Activated naive CD8-positive, alpha-beta T cell (primary cell): ENCODE data around the gene DLD.
"Not testable (repeated sequence)": the region's sequence is repeated elsewhere in the genome, so short reads cannot be mapped to it uniquely, and the experiment has no call there.

Experiments used
- H3K27ac Mint-ChIP-seq: one replicate; pipeline ENCODE4 v1.8.0; 2021; ENCODE audit warnings: mixed read lengths
- H3K27me3 Mint-ChIP-seq: one replicate; pipeline ENCODE4 v1.8.0; 2021; ENCODE audit warnings: mixed read lengths
- H3K36me3 Mint-ChIP-seq: one replicate; pipeline ENCODE4 v1.8.0; 2021; ENCODE audit warnings: mixed read lengths
- H3K4me1 Mint-ChIP-seq: one replicate; pipeline ENCODE4 v1.8.0; 2021; ENCODE audit warnings: low read depth, mixed read lengths
- H3K4me3 Mint-ChIP-seq: one replicate; pipeline ENCODE4 v1.8.0; 2021; ENCODE audit warnings: mild to moderate bottlenecking, mixed read lengths
- H3K9me3 Mint-ChIP-seq: one replicate; pipeline ENCODE4 v1.8.0; 2021; ENCODE audit warnings: low read depth, mixed read lengths

DLD gene

GRCh38 chr7:107956950-107957349 lies 66.0 kb downstream of the DLD start:
- H3K4me1 Mint-ChIP-seq, H3K4me3 Mint-ChIP-seq, H3K27ac Mint-ChIP-seq, H3K9me3 Mint-ChIP-seq, H3K36me3 Mint-ChIP-seq, H3K27me3 Mint-ChIP-seq: not testable (repeated sequence)

GRCh38 chr7:107957436-107957835 lies 66.5 kb downstream of the DLD start:
- no peaks in the 10 kb centered on the region for H3K4me1 Mint-ChIP-seq
- peaks cover 5% of the 10 kb centered on the region for H3K27me3 Mint-ChIP-seq
- no peaks in the 10 kb centered on the region for H3K9me3 Mint-ChIP-seq
- no peak overlapping the region for H3K4me3 Mint-ChIP-seq
- no peaks in the 10 kb centered on the region for H3K36me3 Mint-ChIP-seq
- H3K27ac Mint-ChIP-seq: no peak overlapping the region

- Mint-ChIP-seq H3K9me3 (no peaks in the 10 kb centered on the region), H3K4me3 (no peak overlapping the region), H3K27ac (no peak overlapping the region)
Observed at GRCh38 chr7:107958764-107959526, 68.0 kb downstream of the DLD start.

GRCh38 chr7:107959527-107959898 lies 68.5 kb downstream of the DLD start:
- no peaks in the 10 kb centered on the region for H3K36me3 Mint-ChIP-seq
- H3K27me3 Mint-ChIP-seq: peaks cover 4% of the 10 kb centered on the region
- H3K4me1 Mint-ChIP-seq: no peaks in the 10 kb centered on the region
- H3K9me3 Mint-ChIP-seq: no peaks in the 10 kb centered on the region
- H3K27ac Mint-ChIP-seq: no peak overlapping the region
- H3K4me3 Mint-ChIP-seq: no peak overlapping the region

More at GRCh38 chr7:107958764-107959526, 68.0 kb downstream of the DLD start:
- Mint-ChIP-seq H3K27me3 (peaks cover 4% of the 10 kb centered on the region), H3K4me1 (no peaks in the 10 kb centered on the region), H3K36me3 (no peaks in the 10 kb centered on the region)

- Mint-ChIP-seq H3K4me3 (no peak overlapping the region), H3K36me3 (no peaks in the 10 kb centered on the region), H3K27me3 (peaks cover 4% of the 10 kb centered on the region), H3K4me1 (no peaks in the 10 kb centered on the region), H3K9me3 (no peaks in the 10 kb centered on the region), H3K27ac (no peak overlapping the region)
Observed at GRCh38 chr7:107960272-107960671, 69.3 kb downstream of the DLD start.

GRCh38 chr7:107961405-107961804 lies 70.4 kb downstream of the DLD start:
- no peak overlapping the region for H3K27ac Mint-ChIP-seq
- H3K4me1 Mint-ChIP-seq: no peaks in the 10 kb centered on the region
- H3K36me3 Mint-ChIP-seq: no peaks in the 10 kb centered on the region
- peaks cover 2% of the 10 kb centered on the region for H3K27me3 Mint-ChIP-seq
- H3K9me3 Mint-ChIP-seq: no peaks in the 10 kb centered on the region
- H3K4me3 Mint-ChIP-seq: no peak overlapping the region

GRCh38 chr7:107962817-107963216 lies 71.8 kb downstream of the DLD start:
- no peak overlapping the region for H3K27ac Mint-ChIP-seq
- no peaks in the 10 kb centered on the region for H3K36me3 Mint-ChIP-seq
- H3K4me3 Mint-ChIP-seq: no peak overlapping the region
- H3K4me1 Mint-ChIP-seq: no peaks in the 10 kb centered on the region
- H3K9me3 Mint-ChIP-seq: no peaks in the 10 kb centered on the region
- peaks cover 1% of the 10 kb centered on the region for H3K27me3 Mint-ChIP-seq

GRCh38 chr7:107964510-107964909 lies 73.5 kb downstream of the DLD start:
- no peaks in the 10 kb centered on the region for H3K9me3 Mint-ChIP-seq
- H3K4me3 Mint-ChIP-seq: no peak overlapping the region
- H3K27me3 Mint-ChIP-seq: no peaks in the 10 kb centered on the region
- no peaks in the 10 kb centered on the region for H3K4me1 Mint-ChIP-seq
- no peak overlapping the region for H3K27ac Mint-ChIP-seq
- no peaks in the 10 kb centered on the region for H3K36me3 Mint-ChIP-seq

GRCh38 chr7:107966711-107967110 lies 75.7 kb downstream of the DLD start:
- H3K27me3 Mint-ChIP-seq: peaks cover 3% of the 10 kb centered on the region

GRCh38 chr7:107967420-107967819 lies 76.4 kb downstream of the DLD start:
- H3K4me3 Mint-ChIP-seq: no peak overlapping the region
- H3K27me3 Mint-ChIP-seq: peaks cover 3% of the 10 kb centered on the region
- H3K9me3 Mint-ChIP-seq: no peaks in the 10 kb centered on the region
- H3K36me3 Mint-ChIP-seq: no peaks in the 10 kb centered on the region
- no peaks in the 10 kb centered on the region for H3K4me1 Mint-ChIP-seq
- H3K27ac Mint-ChIP-seq: no peak overlapping the region

More at GRCh38 chr7:107966711-107967110, 75.7 kb downstream of the DLD start:
- H3K36me3 Mint-ChIP-seq: no peaks in the 10 kb centered on the region
- no peak overlapping the region for H3K27ac Mint-ChIP-seq
- no peaks in the 10 kb centered on the region for H3K4me1 Mint-ChIP-seq
- H3K9me3 Mint-ChIP-seq: no peaks in the 10 kb centered on the region
- no peak overlapping the region for H3K4me3 Mint-ChIP-seq

- H3K4me3 Mint-ChIP-seq: no peak overlapping the region
- no peaks in the 10 kb centered on the region for H3K4me1 Mint-ChIP-seq
- no peaks in the 10 kb centered on the region for H3K9me3 Mint-ChIP-seq
- no peak overlapping the region for H3K27ac Mint-ChIP-seq
- peaks cover 3% of the 10 kb centered on the region for H3K27me3 Mint-ChIP-seq
- H3K36me3 Mint-ChIP-seq: no peaks in the 10 kb centered on the region
Observed at GRCh38 chr7:107968449-107968848, 77.5 kb downstream of the DLD start.

GRCh38 chr7:107969856-107970255 lies 78.9 kb downstream of the DLD start:
- H3K27me3 Mint-ChIP-seq: peaks cover 3% of the 10 kb centered on the region
- H3K4me3 Mint-ChIP-seq: no peak overlapping the region
- H3K27ac Mint-ChIP-seq: no peak overlapping the region
- H3K36me3 Mint-ChIP-seq: no peaks in the 10 kb centered on the region
- H3K4me1 Mint-ChIP-seq: no peaks in the 10 kb centered on the region
- H3K9me3 Mint-ChIP-seq: no peaks in the 10 kb centered on the region
